ENCODE data around the gene TPRN. TPM values are rescaled to one million over a fixed set of nuclear protein-coding genes. Genes with fewer than 3 reads are reported as not detected.

The TPRN gene
- total and polyA plus RNA-seq, 2 donors (not counting 3 experiments of a cell fraction or from before 2014, with no cell fraction given): 4.3 to 12.4 TPM

DNA sequence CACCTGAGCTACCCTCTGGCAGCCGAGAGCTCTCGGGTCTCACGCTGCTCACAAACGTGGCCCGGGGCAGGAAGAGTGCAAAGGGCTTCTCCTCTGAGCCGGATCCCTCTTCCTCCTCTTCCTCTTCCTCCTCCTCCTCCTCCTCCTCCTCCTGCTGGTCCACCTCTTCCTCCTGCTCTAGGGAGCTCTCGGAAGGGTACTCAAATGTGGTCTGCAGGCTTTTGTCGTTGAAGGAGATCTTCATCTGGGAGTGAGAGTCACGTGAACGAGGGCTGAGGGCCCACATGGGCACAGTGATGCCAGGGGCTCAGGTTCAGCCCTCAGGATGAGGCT, 8.1 kb downstream of the TPRN start:
- H3K79me2 ChIP-seq (ENCODE audit: control insufficient read depth, insufficient read depth, low read length): peaks cover 19% of the 10 kb centered on the region
- no peaks in the 10 kb centered on the region for H3K9me1 ChIP-seq (replicated peaks; ENCODE audit: control insufficient read depth, extremely low read depth, insufficient read depth, low read length)
- H3K27me3 ChIP-seq (ENCODE audit: control insufficient read depth in 2 of 2, insufficient read depth in 2 of 2, low read length in 2 of 2): no peaks in the 10 kb centered on the region
- TF ChIP-seq POLR2A (IDR thresholded peaks at IDR 0.05; ENCODE audit: low read depth, low read length) (no peak), FOS (IDR thresholded peaks at IDR 0.05; ENCODE audit: borderline replicate concordance, insufficient read depth, low read length) (no peak)
- ChIA-PET POLR2A (no interaction called here), CTCF (interaction anchor here (1.0 kb wide), 1 partner anchor 44 kb away, joined by 4 read pairs; no protein-coding TSS in a partner anchor)
- no peak overlapping the region for H2AFZ ChIP-seq (ENCODE audit: low read depth, low read length)
- BruUV-seq (replicated peaks): no TSS peak
- no peak overlapping the region for H3K4me3 ChIP-seq (replicated peaks in 1 of 3; ENCODE audit: insufficient read depth in 1 of 3, low read depth in 1 of 3, low read length in 3 of 3)
- no peaks in the 10 kb centered on the region for H3K9me3 ChIP-seq (replicated peaks; ENCODE audit: control insufficient read depth, insufficient read depth, low read length)
- no peak overlapping the region for H3K4me2 ChIP-seq (ENCODE audit: insufficient read depth, low read length)
- no peak for FAIRE-seq
- no peaks in the 10 kb centered on the region for H4K20me1 ChIP-seq (replicated peaks; ENCODE audit: control insufficient read depth, extremely low read depth, insufficient read depth, low read length)
- H3K9ac ChIP-seq (replicated peaks; ENCODE audit: extremely low read depth, insufficient read depth, low read length): no peak overlapping the region
- intact Hi-C loops (cut with micrococcal nuclease) (no loop called here), dilution Hi-C loops (cut with MboI; ENCODE audit: extremely low pct_ligation_motif_present, low sequenced_read_pairs) (no loop called here)
- peaks cover 0 to 14% of the 10 kb centered on the region in 2 experiments for H3K36me3 ChIP-seq (ENCODE audit: control insufficient read depth in 2 of 2, extremely low read depth in 1 of 2, insufficient read depth in 2 of 2, low read length in 2 of 2)
- peaks cover 13% of the 10 kb centered on the region for H3K4me1 ChIP-seq (ENCODE audit: control insufficient read depth, extremely low read depth, insufficient read depth, low read length)
- DNase-seq (ENCODE audit: low read depth, low spot score): no peak
- H3K27ac ChIP-seq (ENCODE audit: insufficient read depth, low read depth, low read length): no peak overlapping the region

- FAIRE-seq (no peak), DNase-seq (ENCODE audit: low read depth, low spot score) (no peak)
- intact Hi-C loops (cut with micrococcal nuclease) (no loop called here), dilution Hi-C loops (cut with MboI; ENCODE audit: extremely low pct_ligation_motif_present, low sequenced_read_pairs) (no loop called here)
- H3K4me2 ChIP-seq (ENCODE audit: insufficient read depth, low read length): no peak overlapping the region
- peaks cover 0 to 14% of the 10 kb centered on the region in 2 experiments for H3K36me3 ChIP-seq (ENCODE audit: control insufficient read depth in 2 of 2, extremely low read depth in 1 of 2, insufficient read depth in 2 of 2, low read length in 2 of 2)
- H3K4me3 ChIP-seq (replicated peaks in 1 of 3; ENCODE audit: insufficient read depth in 1 of 3, low read depth in 1 of 3, low read length in 3 of 3): no peak overlapping the region
- no TSS peak for BruUV-seq (replicated peaks)
- H3K4me1 ChIP-seq (ENCODE audit: control insufficient read depth, extremely low read depth, insufficient read depth, low read length): peaks cover 17% of the 10 kb centered on the region
- H4K20me1 ChIP-seq (replicated peaks; ENCODE audit: control insufficient read depth, extremely low read depth, insufficient read depth, low read length): no peaks in the 10 kb centered on the region
- H3K9ac ChIP-seq (replicated peaks; ENCODE audit: extremely low read depth, insufficient read depth, low read length): no peak overlapping the region
- peaks cover 24% of the 10 kb centered on the region for H3K79me2 ChIP-seq (ENCODE audit: control insufficient read depth, insufficient read depth, low read length)
- H3K9me1 ChIP-seq (replicated peaks; ENCODE audit: control insufficient read depth, extremely low read depth, insufficient read depth, low read length): no peaks in the 10 kb centered on the region
- POLR2A ChIA-PET: no interaction called here
- H3K27ac ChIP-seq (ENCODE audit: insufficient read depth, low read depth, low read length): no peak overlapping the region
- TF ChIP-seq EZH2 (IDR thresholded peaks at IDR 0.05; ENCODE audit: borderline replicate concordance, low read depth, low read length, severe bottlenecking) (no peak), MAX (IDR thresholded peaks at IDR 0.05; ENCODE audit: insufficient read depth, insufficient read length) (no peak), POLR2A (IDR thresholded peaks at IDR 0.05; ENCODE audit: low read depth, low read length) (no peak), GATA2 (IDR thresholded peaks at IDR 0.05; ENCODE audit: insufficient read depth, insufficient read length, low read depth, low read length) (no peak), FOS (IDR thresholded peaks at IDR 0.05; ENCODE audit: borderline replicate concordance, insufficient read depth, low read length) (no peak)
- H3K9me3 ChIP-seq (replicated peaks; ENCODE audit: control insufficient read depth, insufficient read depth, low read length): no peaks in the 10 kb centered on the region
- H2AFZ ChIP-seq (ENCODE audit: low read depth, low read length): no peak overlapping the region
- CTCF ChIA-PET: no interaction called here
- H3K27me3 ChIP-seq (ENCODE audit: control insufficient read depth in 2 of 2, insufficient read depth in 2 of 2, low read length in 2 of 2): no peaks in the 10 kb centered on the region
These were observed 8.7 kb downstream of the TPRN start for GRCh38 chr9:137191691-137192447.
